ENCODE results near the gene RBAK.
"Not testable (repeated sequence)": the region's sequence is repeated elsewhere in the genome, so short reads cannot be mapped to it uniquely, and the experiment has no call there.

RBAK gene

GRCh38 chr7:5088228-5088833 lies 42.7 kb downstream of the RBAK start:
- not testable (repeated sequence) for H3K9me3 ChIP-seq (ENCODE audit: insufficient read depth, low read depth, low read length); H3K36me3 ChIP-seq (ENCODE audit: insufficient read depth, low read length); H3K4me3 ChIP-seq (ENCODE audit: low read length); H3K4me1 ChIP-seq (ENCODE audit: insufficient read depth, low read length); H3K27ac ChIP-seq (ENCODE audit: low read depth, low read length); H3K9ac ChIP-seq (ENCODE audit: low read depth, low read length); H3K27me3 ChIP-seq (ENCODE audit: insufficient read depth, low read length)
- 81% methylated on average over 12 of the region's 12 CpGs for WGBS

GRCh38 chr7:5088906-5089305 lies 43.2 kb downstream of the RBAK start:
- WGBS: 89% methylated on average over 8 of the region's 8 CpGs
- no peaks in the 10 kb centered on the region for H3K36me3 ChIP-seq (ENCODE audit: insufficient read depth, low read length)
- H3K4me3 ChIP-seq (ENCODE audit: low read length): no peak overlapping the region
- H3K27ac ChIP-seq (ENCODE audit: low read depth, low read length): no peak overlapping the region
- H3K9ac ChIP-seq (ENCODE audit: low read depth, low read length): no peak overlapping the region
- no peaks in the 10 kb centered on the region for H3K4me1 ChIP-seq (ENCODE audit: insufficient read depth, low read length)
- H3K9me3 ChIP-seq (ENCODE audit: insufficient read depth, low read depth, low read length): peaks cover 12% of the 10 kb centered on the region
- peaks cover 8% of the 10 kb centered on the region for H3K27me3 ChIP-seq (ENCODE audit: insufficient read depth, low read length)

DNA sequence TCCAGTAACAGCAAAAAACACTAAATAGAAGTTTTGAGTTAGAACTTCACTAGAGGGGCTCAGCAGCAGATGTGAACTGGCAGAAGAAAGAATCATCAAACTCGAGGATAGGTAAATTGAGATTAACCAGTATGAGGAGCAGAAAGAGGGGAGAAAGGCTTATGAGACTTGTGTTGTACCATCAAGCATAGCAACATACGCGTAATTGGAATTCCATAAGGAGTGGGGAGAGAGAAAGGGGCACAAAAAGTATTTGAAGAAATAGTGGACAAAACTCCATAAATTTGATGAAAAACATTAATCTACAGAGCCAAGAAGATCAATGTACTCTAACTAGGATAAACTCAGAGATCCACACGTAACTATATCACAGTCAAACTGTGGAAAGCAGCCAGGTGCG lies 48.3 kb downstream of the RBAK start:
- H3K9ac ChIP-seq (ENCODE audit: low read depth, low read length): no peak overlapping the region
- H3K36me3 ChIP-seq (ENCODE audit: insufficient read depth, low read length): no peaks in the 10 kb centered on the region
- WGBS: 78% methylated on average over 5 of the region's 5 CpGs
- no peaks in the 10 kb centered on the region for H3K27me3 ChIP-seq (ENCODE audit: insufficient read depth, low read length)
- H3K9me3 ChIP-seq (ENCODE audit: insufficient read depth, low read depth, low read length): peaks cover 27% of the 10 kb centered on the region
- no peak overlapping the region for H3K4me3 ChIP-seq (ENCODE audit: low read length)
- H3K27ac ChIP-seq (ENCODE audit: low read depth, low read length): no peak overlapping the region
- H3K4me1 ChIP-seq (ENCODE audit: insufficient read depth, low read length): no peaks in the 10 kb centered on the region

DNA sequence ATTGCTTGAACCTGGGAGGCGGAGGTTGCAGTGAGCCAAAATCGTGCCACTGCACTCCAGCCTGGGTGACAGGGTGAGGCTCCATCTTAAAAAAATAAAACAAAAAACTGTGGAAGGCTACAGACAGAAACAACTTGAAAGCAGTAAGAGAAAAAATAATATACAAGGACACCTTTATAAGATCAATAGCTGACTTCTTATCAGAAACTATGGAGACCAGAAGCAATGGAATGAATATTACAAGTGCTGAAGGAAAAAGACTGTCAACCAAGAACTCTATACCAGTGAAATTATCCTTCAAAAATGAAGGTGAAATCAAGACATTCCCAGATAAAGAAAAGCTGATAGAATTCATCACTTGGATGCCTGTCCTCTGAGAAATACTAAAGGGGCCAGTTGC lies 49.0 kb downstream of the RBAK start:
- no peaks in the 10 kb centered on the region for H3K27me3 ChIP-seq (ENCODE audit: insufficient read depth, low read length)
- H3K27ac ChIP-seq (ENCODE audit: low read depth, low read length): no peak overlapping the region
- no peaks in the 10 kb centered on the region for H3K36me3 ChIP-seq (ENCODE audit: insufficient read depth, low read length)
- H3K4me3 ChIP-seq (ENCODE audit: low read length): no peak overlapping the region
- H3K4me1 ChIP-seq (ENCODE audit: insufficient read depth, low read length): no peaks in the 10 kb centered on the region
- H3K9me3 ChIP-seq (ENCODE audit: insufficient read depth, low read depth, low read length): peaks cover 27% of the 10 kb centered on the region
- WGBS: 85% methylated on average over 2 of the region's 2 CpGs
- H3K9ac ChIP-seq (ENCODE audit: low read depth, low read length): no peak overlapping the region

DNA sequence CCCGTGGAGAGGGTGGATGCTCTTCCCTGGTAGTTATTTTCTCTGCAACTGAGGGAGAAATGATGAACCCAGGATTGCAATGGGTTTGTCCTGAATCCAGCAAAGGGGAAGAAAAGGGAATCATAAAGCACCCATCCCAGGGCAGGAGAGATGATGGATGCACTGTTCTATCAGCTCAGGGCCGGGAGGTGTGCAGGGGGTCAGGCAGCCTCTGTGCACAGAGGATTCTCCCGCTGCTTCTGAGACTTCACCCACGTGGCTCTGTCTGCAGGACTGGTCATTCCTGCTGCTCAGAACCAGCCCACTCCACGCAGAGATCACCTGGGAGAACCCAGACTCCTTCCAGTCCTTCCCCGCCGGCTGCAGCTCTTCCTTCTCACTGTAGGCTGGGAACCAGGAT lies 70.7 kb downstream of the RBAK start:
- Histone ChIP-seq H3K9ac (ENCODE audit: low read depth, low read length) (no peak overlapping the region), H3K4me3 (ENCODE audit: low read length) (no peak overlapping the region), H3K36me3 (ENCODE audit: insufficient read depth, low read length) (no peaks in the 10 kb centered on the region), H3K9me3 (ENCODE audit: insufficient read depth, low read depth, low read length) (peaks cover 7% of the 10 kb centered on the region; the same call in 1 of the 2 replicates), H3K4me1 (ENCODE audit: insufficient read depth, low read length) (no peaks in the 10 kb centered on the region), H3K27me3 (ENCODE audit: insufficient read depth, low read length) (no peaks in the 10 kb centered on the region), H3K27ac (ENCODE audit: low read depth, low read length) (no peak overlapping the region)
- WGBS: 80% methylated on average over 7 of the region's 7 CpGs

DNA sequence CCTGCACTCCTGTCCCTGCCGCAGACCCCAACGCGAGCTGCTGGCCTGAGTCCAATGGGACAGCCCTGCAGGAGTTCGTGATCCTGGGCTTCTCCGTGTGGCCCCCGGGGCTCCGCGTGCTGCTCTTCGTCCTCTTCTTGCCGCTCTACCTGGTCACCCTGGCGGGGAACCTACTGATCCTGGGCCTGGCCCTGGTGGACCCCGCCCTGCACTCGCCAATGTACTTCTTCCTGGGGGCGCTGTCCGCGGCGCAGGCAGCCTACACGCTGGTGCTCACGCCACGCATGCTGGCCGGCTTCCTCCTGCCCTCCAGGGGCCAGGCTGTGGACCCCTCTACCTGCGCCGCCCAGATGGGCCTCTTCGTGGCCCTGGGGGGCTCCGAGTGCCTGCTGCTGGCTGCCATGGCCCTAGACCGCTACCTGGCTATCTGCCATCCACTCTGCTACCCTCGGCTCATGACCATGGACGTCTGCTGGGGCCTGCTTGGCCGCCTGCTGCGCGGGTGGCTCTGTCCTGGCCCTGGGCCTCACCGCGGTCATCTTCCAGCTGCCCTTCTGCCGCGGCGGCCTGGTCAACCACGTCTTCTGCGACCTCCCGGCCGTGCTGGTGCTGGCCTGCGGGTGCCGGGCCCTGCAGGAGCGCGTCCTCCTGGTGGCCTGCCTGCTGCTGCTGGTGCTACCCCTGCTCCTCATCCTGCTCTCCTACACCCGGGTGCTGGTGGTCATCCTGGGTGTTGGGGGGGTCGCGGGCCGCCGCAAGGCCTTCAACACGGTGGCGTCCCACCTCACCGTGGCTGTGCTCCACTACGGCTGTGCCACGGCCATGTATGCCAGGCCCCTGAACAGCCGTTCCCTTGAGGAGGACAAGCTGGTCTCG lies 71.7 kb downstream of the RBAK start:
- no peaks in the 10 kb centered on the region for H3K27me3 ChIP-seq (ENCODE audit: insufficient read depth, low read length)
- H3K9ac ChIP-seq (ENCODE audit: low read depth, low read length): no peak overlapping the region
- no peak overlapping the region for H3K4me3 ChIP-seq (ENCODE audit: low read length)
- no peaks in the 10 kb centered on the region for H3K4me1 ChIP-seq (ENCODE audit: insufficient read depth, low read length)
- H3K36me3 ChIP-seq (ENCODE audit: insufficient read depth, low read length): no peaks in the 10 kb centered on the region
- WGBS: 93% methylated on average over 56 of the region's 56 CpGs
- 0 out of 2 replicates have a peak, but pooled peaks cover 3% of the 10 kb centered on the region for H3K9me3 ChIP-seq (ENCODE audit: insufficient read depth, low read depth, low read length)
- no peak overlapping the region for H3K27ac ChIP-seq (ENCODE audit: low read depth, low read length)
